Epithelial cell of proximal tubule (primary cell): ENCODE measurements around the gene ALDH3A2. TPM values are rescaled to one million over a fixed set of nuclear protein-coding genes. Genes with fewer than 3 reads are reported as not detected.

Source experiments
- DNase-seq: peaks from one replicate; pipeline ENCODE4 v3.0.0-alpha.2; 2011; ENCODE audit warnings: low read depth
- H3K4me3 ChIP-seq: 2 replicates; pipeline ENCODE4 v1.5.1; 2011; ENCODE audit warnings: low read depth, mild to moderate bottlenecking, low read length
- total RNA-seq: library from RNA; depleted of rRNA; stranded (reverse); fragments of >200 nt; gene quantifications from 2 replicates; pipeline ENCODE4 v1.2.3, GENCODE V29; 2015
- TF ChIP-seq, protein P1 (sequence below): conservative IDR thresholded peaks from 2 replicates; pipeline ENCODE4 v1.5.1; 2012; ENCODE audit warnings: low read depth, mild to moderate bottlenecking, low read length

Gene ALDH3A2
- total RNA-seq, 1 donor from 2014 or later, result 30.9 TPM

DNA sequence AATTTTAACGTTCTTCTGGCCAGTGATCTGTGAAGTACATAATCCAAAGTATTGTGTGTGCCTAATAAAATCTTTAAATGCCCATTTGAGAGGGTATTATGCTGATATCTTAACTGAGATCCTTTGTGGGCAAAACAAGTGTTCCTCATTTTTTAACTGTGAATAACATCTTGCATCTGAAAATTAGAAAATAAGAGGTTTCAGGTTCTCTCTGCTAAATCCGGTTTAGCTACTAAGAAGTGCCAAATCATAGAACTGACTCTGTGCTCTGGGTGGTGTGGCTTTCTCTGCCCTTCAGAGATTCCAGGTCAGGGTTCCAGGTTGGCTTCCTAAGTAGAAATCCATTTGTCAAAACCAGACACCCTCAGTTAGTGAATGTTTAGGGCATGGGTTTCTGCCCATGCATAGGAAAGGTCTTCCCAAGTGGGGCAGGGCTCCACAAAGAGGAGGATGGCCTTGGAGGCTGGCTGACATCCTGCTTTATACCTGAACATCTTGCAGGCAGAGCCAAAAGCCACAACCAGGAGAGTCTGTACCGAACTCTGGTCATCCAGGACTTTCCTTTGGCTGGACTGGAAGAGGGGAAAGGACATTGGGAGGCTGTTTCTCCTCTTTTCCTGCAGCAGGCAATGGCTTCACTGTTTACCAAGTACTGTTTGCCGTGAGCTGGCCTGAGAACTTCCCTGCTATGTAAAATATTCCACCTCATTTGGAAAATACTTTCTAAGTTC is 8.5 kb downstream of the ALDH3A2 start:
- H3K4me3 ChIP-seq, result no peak overlapping the region
- TF ChIP-seq, protein P1, sequence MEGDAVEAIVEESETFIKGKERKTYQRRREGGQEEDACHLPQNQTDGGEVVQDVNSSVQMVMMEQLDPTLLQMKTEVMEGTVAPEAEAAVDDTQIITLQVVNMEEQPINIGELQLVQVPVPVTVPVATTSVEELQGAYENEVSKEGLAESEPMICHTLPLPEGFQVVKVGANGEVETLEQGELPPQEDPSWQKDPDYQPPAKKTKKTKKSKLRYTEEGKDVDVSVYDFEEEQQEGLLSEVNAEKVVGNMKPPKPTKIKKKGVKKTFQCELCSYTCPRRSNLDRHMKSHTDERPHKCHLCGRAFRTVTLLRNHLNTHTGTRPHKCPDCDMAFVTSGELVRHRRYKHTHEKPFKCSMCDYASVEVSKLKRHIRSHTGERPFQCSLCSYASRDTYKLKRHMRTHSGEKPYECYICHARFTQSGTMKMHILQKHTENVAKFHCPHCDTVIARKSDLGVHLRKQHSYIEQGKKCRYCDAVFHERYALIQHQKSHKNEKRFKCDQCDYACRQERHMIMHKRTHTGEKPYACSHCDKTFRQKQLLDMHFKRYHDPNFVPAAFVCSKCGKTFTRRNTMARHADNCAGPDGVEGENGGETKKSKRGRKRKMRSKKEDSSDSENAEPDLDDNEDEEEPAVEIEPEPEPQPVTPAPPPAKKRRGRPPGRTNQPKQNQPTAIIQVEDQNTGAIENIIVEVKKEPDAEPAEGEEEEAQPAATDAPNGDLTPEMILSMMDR, result no peak
- DNase-seq, result no peak

DNA sequence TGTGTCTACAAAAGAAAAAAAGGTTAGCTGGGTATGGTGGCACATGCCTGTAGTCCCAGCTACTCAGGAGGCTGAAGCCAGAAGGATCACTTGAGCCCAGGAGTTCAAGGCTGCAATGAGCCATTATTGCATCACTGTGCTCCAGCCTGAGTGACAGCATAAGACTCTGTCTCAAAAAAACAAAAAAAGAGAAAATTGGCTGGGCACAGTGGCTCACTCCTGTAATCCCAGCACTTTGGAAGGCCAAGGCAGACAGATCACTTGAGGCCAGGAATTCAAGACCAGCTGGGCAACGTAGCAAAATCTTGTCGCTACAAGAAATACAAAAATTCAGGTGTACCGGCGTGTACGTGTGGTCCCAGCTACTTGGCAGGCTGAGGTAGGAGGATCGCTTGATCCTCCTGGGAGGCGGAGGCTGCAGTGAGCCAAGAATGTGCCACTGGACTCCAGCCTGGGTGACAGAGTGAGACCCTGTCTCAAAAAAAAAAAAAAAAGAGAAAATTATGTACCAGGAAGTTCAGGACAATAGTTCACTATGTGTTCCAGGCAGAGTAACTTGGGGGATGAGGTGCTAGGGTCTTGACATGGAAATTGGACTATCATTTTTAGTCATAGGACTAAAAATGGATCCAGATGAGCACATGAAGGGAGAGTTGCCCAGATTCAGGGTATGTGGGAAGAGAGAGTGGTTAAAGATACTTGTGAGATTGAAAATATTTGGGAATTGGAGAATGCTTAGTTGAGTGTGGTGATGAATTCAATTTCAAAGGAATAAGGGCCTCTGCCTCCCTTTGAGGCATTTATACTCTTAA is 11.0 kb downstream of the ALDH3A2 start:
- DNase-seq, result no peak
- H3K4me3 ChIP-seq, result no peak overlapping the region
- TF ChIP-seq, protein P1, result no peak

DNA sequence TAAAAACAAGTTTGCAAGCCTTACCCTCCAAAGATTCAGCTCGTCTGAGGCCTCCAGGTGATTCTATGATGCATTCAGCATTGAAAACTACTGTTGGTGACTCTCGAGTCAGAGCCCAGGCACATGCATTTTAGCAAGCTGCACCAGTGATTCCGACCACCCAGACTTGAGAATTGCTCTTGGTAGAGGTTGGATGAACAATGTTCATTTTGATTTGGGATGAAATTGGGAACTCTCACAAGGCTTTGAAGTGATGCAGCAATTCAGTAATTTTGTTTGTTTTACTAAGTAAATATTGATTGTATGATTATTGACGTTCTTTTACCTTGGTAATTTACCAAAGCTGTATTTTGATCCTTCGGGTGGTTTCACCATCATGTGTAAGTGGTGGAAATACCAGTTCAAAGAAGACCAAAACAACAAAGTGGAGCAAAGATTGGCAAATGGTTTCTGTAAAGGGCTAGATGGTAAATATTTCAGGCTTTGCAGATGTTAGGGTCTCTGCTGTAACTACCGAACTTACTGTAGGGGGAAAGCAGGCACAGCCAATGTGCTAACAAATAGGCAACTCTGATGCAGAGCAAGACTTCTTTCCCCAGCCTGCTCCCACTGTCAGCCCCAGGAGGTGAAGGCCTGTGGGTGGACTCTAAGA is 11.8 kb downstream of the ALDH3A2 start:
- H3K4me3 ChIP-seq, result no peak overlapping the region
- DNase-seq, result no peak
- TF ChIP-seq, protein P1, result no peak

DNA sequence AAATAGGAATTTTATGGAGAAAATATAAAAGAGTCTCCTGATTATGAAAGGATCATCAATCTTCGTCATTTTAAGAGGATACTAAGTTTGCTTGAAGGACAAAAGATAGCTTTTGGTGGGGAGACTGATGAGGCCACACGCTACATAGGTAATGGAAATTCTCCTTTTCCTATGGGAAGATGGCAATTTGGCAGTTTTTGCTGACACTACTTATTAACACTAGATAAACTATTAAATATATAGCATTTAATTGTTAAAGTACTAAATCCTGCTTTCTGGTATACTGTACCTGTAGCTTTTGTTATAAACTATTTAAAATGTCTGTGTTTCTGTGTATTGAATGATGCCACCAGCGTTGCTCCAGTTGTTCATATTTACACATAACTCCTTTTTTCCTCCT is 12.6 kb downstream of the ALDH3A2 start:
- no peak for DNase-seq
- TF ChIP-seq, protein P1, result no peak

DNA sequence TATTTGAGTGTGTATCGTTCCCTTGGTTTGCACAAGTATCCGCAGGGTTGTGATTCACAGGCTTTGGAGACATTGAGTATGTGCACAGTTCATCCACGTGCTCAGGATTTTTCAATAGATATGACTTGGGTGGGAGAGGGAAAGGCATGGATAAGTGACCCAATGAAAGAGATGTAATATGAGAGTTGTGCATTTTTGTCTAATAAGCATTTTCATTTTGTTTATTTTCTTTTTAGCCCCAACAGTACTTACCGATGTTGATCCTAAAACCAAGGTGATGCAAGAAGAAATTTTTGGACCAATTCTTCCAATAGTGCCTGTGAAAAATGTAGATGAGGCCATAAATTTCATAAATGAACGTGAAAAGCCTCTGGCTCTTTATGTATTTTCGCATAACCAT is 14.5 kb downstream of the ALDH3A2 start:
- DNase-seq, result no peak
- TF ChIP-seq, protein P1, result no peak
- no peak overlapping the region for H3K4me3 ChIP-seq

More for the DNA sequence above, 12.6 kb downstream of the ALDH3A2 start:
- no peak overlapping the region for H3K4me3 ChIP-seq

DNA sequence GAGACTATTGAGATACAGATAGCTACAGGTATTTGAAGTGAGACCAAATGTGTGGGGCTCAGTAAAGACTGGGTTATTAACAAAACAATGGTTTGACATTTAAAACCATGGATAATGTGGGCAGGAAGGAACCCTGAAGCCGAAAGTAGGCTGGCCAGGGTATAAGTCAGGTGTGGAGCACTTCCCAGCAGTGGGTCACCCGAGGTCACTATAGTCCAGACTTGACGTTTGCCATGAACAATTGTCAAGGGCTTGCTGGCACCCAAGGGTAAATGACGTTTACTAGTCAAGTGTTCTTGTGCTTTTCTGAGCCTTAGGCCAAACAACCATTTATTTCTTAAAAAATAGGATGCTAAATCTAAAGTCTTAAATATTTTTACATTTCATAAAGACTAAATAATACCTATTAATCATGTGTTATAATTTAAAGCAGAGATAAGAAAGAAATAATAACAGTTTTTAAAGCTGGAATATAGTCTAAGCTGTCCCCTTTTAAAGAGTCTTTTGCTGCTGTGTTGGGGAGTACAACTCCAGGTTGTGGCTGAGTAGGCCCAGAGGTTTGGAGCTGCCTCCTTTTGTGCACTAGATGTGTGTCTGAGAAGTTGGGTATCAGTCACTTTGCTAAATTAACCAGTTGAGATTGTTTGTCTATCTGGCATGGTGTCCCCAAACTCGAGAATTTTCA is 15.7 kb downstream of the ALDH3A2 start:
- no peak for DNase-seq
- H3K4me3 ChIP-seq, result no peak overlapping the region
- TF ChIP-seq, protein P1, result no peak
